GM12801 (cell line): ENCODE measurements around the gene LACC1.

ENCODE experiments used
- CTCF ChIP-seq: IDR thresholded peaks from one replicate; pipeline ENCODE4 v1.5.1; 2011; ENCODE audit warnings: control low read depth; ENCODE audit not compliant: insufficient read length; ENCODE audit errors: extremely low read depth

Gene LACC1

GRCh38 chr13:43876366-43876765 is 3.3 kb upstream of the LACC1 start:
- no peak for TF ChIP-seq CTCF

GRCh38 chr13:43877326-43877725 is 2.4 kb upstream of the LACC1 start:
- no peak for TF ChIP-seq CTCF

GRCh38 chr13:43877766-43878165 is 1.9 kb upstream of the LACC1 start:
- TF ChIP-seq CTCF: no peak

GRCh38 chr13:43878892-43879754 is 581 bp upstream of the LACC1 start, which contains the start of gene CCDC122:
Gene CCDC122, minus strand, starts transcription at chr13:43879740. Its CDS starts 10,364 bp downstream, at chr13:43869376.
- no peak for TF ChIP-seq CTCF

- no peak for TF ChIP-seq CTCF
Observed at GRCh38 chr13:43880214-43880855, 631 bp downstream of the LACC1 start.

- no peak for TF ChIP-seq CTCF
Observed at GRCh38 chr13:43880926-43881325, 1.2 kb downstream of the LACC1 start.

GRCh38 chr13:43881580-43881979 is 1.9 kb downstream of the LACC1 start:
- no peak for TF ChIP-seq CTCF
